ENCODE data around the gene GRIK5. TPM values are rescaled to one million over a fixed set of nuclear protein-coding genes. Genes with fewer than 3 reads are reported as not detected.

Gene GRIK5
- total RNA-seq, 1 donor from 2014 or later = not detected

DNA sequence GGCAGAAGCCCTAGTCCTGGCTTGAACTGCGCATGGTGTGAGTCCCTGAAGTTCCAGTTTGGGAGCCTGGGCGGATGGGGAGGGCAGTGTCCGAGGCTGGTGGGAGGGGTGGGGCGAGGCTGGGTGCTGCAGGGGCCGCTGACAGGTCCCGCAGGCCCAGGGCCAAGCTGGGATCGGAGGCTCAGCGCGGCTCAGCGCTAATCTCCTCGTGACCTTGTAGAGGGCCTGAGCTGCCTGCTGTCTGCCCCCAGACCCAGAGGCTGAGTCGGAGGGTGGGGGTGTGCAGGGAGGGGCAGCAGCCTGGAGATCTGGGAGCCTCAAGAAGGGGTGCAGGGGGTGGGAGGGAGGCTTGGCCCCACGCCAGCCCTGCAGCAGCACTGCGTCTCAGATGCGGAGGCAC is 79.0 kb downstream of the GRIK5 start:
- DNase-seq (ENCODE audit: low read depth in 2 of 2) = no peak

DNA sequence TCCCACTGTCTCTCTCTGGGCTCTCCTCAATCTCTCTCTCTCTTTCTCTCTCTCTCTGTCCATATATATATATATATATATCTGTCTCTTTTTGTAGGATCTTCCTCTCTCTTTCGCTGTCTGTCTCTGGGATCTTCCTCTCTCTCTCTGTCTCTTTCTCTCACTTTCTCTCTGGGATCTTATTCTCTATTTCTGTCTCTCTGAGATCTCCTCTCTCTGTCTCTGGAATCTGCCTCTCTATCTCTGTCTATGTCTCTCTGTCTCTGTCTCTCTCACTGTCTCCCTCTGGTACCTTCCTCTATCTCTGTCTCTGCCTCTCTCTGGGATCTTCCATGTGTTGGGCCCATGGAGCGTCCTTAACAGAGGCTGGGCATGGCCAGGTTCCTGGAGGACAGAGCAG is 79.4 kb downstream of the GRIK5 start:
- no peak for DNase-seq (ENCODE audit: low read depth in 2 of 2)

DNA sequence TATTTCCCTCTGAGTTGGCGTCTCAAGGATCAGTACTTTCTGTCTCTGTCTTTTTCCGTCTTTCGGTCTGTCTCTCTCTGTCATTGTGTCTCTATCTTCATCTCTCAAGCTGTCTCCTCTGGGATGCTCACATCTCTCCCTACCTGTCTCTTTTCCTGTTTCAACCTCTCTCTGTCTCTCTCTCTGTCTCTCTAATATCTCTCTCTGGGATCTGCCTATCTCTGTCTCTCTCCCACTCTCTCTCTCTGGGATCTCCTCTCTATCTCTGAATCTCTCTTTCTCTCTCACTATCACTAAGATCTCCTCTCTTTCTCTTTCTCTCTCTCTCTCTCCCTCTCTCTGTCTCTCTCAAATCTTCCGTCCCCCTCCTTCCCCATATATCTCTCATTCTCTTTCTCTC is 80.0 kb downstream of the GRIK5 start:
- DNase-seq (ENCODE audit: low read depth in 2 of 2) = no peak

DNA sequence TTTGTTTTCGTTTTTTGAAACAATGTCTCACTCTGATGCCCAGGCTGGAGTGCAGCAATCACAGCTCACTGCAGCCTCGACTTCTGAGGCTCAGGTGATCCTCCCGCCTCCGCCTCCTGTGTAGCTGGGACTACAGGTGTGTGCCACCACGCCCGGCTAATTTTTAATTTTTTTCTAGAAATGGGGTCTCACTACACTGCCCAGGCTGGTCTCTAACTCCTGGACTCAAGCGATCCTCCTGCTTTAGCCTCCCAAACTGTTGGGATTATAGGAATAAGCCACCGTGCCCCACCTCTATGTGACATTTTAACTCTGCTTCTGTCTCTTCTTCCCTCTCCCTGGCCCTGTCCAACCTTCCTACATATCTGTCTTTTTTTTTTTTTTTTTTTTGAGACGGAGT is 81.1 kb downstream of the GRIK5 start:
- DNase-seq (ENCODE audit: low read depth in 2 of 2) = no peak

DNA sequence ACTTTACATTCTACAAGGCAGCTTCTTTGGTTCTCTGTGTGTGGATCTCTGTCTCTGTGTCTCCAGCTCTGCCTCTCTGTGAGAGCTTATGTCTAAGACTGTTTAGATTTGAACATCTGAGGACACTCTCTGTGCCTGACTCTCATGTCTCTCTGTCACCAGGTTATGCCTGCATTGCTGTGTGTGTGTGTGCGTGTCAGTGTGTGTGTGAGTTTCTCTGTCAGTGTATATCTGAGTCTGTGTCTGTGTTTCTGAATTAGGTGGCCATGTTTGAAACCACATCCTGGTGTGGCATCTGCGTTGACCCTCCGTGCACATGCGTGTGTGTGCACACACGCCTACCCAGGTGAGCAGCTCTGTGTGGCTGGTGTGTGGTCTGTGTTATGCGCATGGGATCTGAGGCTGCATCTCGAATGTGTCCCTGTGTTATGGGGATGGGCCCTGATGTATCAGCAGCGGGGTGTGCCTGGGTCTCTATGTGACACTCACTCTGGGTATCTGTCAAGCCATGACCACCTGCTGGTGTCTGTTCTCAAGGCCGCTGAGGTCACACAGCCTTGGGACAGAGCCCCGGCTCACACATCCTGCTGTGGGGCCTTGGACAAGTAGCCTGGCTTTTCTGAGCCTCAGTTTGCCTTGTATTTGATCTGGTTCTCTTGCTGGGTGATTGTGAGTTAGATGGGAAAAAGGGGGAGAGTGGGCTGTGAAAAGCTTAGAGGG is 82.7 kb downstream of the GRIK5 start:
- no peak for DNase-seq (ENCODE audit: low read depth in 2 of 2)

DNA sequence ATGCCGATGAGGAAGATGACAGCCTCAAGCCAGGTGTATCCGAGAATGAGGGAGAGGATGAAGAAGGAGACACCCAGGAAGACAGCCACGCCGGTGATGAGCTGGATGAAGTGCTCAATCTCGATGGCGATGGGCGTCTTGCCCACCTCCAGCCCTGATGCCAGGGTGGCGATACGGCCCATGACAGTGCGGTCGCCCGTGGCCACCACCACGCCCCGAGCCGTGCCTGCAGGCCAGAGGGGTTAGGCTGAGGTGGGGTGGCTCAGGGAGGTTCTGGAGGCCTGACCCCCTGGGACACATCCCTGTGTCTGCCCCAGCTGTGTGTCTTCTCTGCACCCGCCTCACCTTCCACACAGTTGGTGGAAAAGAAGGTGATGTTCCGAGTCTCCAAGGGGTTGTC is 85.0 kb downstream of the GRIK5 start:
- DNase-seq (ENCODE audit: low read depth in 2 of 2) = no peak

DNA sequence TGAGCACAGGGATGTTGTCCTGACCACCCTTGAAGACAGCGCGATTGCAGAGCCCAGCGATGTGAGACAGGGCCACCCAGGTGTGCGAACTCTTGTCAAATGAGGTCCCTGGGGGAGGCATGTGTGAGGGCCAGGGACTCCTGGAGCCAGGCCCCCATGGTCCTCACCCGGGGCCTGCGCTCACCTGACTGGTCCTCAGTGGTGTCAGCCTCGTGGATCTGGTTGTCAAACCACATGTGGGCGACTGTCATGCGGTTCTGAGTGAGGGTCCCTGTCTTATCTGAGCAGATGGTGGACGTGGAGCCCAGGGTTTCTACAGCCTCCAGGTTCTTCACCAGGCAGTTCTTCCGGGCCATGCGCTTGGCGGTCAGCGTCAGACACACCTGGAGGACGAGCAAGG is 88.3 kb downstream of the GRIK5 start:
- DNase-seq (ENCODE audit: low read depth in 2 of 2) = no peak

DNA sequence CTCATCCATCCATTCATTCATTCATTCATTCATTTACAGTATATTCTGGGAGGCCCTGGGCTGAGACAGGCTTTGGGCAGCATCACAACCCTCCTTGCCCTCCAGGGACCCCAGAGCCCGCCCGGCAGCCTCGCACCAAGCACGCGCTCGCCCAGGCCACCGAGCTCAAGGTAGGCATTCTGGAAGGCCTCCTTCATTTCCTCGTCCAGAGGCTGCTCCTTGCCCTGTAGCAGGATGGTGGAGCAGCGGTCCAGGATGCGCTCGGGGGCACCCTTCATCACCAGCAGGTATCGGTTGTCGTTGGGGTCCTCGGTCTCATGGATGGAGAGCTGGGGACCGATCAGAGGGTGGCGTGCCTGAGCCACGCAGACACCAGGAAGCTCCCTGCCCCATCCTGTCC is 91.5 kb downstream of the GRIK5 start:
- no peak for DNase-seq (ENCODE audit: low read depth in 2 of 2)

DNA sequence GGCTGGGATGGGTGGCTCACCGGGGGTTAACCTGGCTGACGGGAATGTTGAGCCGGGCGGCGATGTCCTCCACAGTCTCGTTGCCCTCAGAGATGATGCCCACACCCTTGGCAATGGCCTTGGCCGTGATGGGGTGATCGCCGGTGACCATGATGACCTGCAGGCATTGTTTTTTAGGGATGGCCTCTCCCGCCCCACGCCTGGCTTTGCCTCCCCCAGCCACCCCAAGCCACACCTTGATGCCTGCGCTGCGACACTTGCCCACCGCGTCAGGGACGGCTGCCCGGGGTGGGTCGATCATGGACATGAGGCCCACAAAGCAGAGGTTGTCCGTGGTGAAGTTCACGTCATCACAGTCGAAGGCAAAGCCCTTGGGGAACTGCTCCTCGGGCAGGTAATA is 92.1 kb downstream of the GRIK5 start:
- no peak for DNase-seq (ENCODE audit: low read depth in 2 of 2)

DNA sequence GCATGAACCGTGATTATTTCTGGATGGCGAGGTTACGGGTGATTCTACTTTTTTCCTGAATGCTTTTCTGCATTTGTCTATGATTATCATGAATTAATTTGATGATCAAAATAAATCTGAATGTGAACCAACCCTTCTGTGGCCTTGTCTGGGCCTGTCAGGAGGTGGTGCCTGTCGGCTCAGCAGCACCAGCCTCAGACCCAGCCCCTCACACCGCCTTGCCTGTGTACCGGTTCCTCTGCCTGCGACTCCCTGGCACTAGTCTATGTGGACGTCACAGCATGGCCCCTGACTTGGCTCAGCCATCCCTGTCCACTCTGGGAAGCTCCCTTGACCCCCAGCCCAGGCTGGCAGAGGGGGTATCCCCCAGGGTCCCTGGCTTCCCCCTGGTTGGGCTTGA is 95.4 kb downstream of the GRIK5 start:
- DNase-seq (ENCODE audit: low read depth in 2 of 2) = no peak

DNA sequence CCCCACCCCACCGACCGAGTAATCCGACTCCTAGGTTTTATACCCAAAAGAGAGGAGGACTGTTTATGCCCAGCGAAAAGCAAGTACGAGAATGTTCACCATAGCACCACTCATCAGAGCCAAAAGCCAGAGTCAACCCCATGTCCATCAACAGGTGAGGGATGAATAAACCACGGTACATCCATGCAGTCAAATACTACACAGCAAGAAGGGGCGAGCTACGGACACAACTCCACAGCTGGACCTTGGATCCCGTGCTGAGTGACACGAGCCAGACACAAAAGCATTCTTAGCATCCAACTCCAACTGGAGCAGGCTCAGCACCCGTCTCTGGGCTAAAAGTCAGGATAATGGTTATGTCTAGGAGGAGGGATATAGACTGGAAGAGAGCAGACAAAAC is 98.6 kb downstream of the GRIK5 start:
- no peak for DNase-seq (ENCODE audit: low read depth in 2 of 2)

DNA sequence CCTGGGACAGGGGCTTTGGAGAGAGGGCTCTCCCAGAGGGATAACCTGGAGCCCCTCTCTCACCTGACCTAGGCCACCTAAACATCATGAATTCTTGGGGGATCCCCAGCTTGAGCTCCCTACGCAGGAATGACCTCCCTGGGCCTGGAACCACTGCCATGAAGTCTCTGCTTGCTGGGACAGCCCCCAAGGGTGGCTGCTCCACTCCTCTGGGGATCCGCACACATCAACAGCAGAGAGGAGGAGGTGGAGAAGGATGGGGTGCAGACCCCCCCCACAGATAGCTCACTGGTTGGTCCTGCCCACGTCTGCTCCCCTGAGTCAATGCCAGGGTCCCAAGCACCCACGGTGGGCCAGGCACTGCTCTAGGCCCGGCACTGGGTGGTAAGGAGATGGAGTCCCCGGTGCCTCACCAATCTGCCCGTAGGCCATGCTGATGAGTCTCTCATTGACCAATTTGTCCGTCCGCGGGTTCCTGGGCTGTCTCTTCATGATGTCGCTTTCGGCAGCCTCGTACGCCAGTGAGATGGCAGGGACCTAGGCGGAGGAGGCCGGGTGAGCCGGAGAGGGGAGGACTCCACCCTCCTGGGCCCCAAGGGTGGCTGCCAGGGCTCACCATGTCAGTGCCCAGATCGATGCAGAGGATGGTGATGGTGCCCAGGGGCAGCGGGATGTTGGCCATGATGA is 100.1 kb downstream of the GRIK5 start:
- DNase-seq (ENCODE audit: low read depth in 2 of 2) = no peak

DNA sequence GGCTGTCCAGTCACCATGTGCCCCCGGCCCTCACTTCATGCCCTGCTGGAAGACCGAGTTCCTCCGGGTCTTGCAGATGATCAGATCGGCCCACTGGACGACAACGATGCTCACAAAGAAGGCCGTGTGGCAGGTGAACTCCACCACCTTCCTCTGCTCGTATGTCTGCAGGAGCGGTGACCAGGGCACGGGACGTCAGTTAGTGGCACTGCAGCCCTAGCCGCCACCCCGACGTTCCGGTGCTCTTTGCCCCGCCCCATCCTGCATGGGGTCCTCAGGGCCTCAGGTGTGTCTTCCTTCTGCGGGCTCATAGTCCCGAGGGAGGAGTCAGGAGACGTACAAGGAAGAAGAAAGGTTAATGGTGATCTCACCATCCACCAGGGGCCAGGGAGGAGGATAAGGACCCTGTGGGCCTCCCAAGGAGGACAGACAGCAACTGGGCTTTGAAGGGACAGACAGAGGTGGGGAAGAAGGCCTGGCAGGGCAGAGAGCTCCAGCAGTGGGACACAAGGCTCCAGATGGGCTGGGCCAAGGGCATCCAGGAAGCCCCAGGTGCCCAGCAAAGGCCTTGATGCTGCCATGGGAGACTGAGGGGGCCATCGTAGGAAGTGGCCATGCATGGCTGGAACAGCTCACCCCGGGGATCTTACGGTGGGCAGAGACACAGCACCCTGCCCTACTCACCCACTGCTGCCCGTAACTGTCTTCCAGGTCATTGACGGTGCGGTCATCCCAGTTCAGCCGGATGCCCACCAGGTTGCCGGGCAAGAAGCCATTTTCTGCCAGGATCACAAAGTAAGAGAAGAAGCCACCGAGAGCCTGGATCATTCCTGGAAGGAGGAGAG is 101.0 kb downstream of the GRIK5 start:
- no peak for DNase-seq (ENCODE audit: low read depth in 2 of 2)

DNA sequence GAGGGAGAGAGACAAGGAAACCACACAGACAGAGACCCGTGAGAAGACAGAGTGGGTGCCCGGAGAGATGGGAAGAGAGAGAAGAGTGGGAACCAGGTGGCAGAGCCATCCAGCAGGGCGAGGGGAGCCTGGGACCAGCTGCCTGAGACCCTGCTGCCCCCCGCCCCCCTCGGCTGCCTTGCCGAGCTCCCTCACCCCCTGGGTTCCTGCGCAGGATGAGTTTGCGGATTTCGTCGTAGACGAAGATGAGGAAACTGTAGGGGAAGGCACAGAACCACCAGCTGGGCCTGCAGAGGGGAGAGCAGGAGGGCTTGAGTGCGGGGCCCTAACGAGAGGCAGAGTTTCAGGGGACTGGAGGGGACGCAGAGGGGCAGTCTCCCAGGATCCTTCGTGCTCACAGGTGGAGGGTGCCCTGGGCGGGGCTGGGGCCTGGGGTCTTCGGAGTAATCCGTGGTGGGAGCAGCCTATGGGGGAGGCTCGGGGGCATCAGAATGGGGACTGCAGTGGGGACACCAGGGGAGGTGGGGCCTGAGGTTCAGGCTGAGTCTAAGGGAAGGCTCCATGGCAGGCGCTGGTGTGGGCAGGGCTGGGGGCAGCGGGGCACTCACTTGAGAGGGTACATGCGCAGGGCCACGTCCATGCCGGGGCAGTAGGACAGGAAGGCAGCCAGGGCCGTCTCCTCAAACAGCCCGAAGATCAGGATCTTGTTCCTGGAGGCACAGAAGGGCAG is 102.8 kb downstream of the GRIK5 start:
- no peak for DNase-seq (ENCODE audit: low read depth in 2 of 2)

DNA sequence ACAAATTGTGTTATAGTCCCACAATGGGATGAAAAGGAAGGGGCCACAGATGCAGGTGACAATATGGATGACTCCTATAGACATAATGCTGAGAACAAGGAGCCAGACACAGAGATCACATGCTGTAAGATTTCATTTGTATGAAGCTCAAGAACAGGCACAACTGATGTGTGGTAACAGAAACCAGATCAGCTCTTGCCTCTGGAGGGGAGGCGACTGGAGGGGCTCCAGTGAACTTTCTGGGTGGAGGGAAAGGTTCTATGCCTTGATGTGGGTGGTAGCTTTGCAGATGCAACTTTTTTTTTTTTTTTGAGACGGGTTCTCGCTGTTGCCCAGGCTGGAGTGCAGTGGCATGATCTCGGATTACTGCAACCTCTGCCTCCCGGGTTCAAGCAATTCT is 104.9 kb downstream of the GRIK5 start:
- no peak for DNase-seq (ENCODE audit: low read depth in 2 of 2)

DNA sequence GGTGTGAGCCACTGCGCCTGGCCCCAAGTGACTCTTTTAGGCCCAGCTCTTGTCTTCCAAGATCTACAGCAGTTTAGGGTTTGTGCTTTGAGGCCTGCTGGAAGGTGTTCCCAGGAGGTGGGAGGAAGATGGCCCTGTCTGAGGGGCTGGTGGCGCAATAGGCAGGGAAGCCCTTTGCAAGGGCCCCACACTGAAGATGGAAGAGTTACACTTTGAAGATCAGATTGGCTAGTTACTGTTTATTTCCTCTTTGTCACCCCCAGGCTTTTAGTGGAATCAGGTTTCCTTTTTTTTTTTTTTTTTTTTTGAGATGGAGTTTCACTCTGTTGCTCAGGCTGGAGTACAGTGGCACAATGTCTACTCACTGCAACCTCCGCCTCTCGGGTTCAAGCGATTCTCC is 109.0 kb downstream of the GRIK5 start:
- DNase-seq (ENCODE audit: low read depth in 2 of 2) = no peak

DNA sequence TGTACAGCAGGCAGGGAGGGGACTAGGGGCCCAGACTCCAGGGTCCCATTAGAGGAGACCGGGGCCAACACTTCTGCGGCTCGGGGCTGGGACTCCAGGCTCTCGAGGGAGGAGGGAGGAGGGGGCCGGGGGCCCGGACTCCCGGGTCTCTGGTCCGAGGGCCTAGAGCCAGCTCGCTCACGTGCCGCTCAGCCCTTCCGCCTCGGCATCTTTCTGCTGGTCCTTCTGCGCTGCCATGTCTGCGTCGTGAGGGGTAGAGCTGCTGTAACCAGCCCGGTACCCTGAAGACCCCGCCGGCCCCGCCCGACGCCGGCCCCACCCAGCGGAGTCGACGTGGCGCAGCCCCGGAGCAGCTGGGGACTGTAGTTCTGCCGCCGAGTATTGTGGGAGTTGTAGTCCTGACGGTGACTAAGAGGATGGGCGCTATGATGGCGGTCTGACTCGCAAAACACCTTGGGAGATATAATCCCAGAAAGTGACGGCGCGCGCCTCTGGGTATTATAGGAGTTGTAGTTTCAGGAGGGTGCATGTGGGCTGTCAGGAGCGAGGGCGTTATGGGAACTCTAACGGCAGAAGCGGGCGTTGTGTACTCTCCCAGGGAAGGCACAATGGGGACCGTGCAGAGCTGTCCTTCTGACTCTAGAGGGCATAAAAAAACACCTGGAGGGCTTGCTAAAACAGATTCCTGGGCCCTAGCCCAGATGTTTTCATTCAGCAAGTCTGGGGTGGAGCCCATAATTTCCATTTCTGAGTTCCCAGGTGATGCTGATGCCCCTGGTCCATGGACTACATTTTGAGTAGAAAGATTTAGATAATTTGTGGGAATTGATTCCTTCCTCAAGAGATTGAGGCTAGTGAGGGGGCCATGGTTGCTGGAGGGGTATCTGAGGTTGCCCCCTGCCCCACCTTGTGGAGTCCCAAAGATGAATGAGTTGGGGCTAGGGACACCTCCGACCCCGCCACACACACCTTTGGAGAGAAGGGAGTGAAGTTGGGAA is 110.7 kb downstream of the GRIK5 start, which contains the start of gene RABAC1:
Gene RABAC1, minus strand, starts transcription at position 266 of the 998 bp plus-strand sequence. Its CDS starts 29 bp downstream, at position 237.
- peak; percentile 73 to 94 for DNase-seq (ENCODE audit: low read depth in 2 of 2)

DNA sequence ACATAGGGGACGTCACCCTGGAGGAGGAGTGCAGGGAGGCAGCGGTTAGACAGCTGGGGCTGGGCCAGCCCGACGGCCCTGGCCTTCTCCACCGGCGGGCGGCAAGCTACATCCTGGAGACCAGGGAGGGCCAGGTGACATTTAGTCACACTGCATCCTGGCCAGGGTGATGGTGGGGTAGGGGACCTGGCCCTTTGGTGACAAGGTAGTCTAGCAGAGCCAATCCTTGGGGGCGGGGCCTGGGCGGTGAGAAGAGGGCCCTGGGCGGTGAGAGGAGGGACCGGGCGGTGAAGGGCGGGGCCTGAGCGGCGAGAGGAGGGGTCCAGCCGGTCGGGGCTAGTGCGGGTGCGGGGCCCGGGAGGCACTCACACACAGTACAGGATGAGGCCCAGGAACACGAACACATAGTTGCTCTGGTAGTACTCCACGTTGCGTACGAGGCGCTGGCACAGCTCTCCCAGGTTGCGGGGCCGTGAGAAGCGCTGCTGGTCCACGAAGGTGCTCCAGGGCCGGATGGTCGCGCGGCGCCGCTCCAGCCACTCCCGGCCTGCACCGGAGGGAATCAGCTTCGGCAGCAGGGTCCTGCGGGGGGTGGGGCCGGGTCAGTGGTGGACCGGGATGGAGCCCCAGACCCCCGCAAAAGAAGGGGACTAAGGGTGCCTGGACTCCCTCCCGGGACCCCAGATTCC is 111.5 kb downstream of the GRIK5 start:
- peak; percentile 29 to 86 for DNase-seq (ENCODE audit: low read depth in 2 of 2)

DNA sequence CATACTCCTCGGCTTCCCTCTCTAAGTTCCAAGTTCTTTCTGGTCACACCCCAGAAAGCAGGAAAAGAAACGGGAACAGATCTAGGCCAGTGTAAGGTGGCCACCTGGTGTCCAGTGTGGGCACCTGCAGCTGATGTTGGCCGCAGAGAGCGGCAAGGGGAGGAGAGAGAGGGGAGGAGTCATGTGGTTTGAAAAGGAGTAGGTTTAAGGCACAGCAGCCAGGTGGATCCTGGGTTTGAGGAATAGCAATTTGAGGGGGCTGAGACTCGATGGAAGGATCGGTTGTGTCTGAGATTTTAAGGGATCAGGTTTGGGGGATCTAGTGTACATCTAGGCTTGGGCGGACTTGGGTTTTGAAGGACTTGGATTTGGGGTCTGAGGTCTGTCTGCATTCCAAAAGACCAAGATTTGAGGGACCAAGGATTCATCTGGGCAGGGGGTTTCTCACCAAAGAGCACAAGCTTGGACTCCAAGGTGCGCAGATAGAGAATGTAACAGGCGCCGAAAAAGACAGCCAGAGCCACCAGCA is 112.1 kb downstream of the GRIK5 start:
- peak; percentile 52 to 86 for DNase-seq (ENCODE audit: low read depth in 2 of 2)
